ENCODE results near the gene DIPK1A.

DNA sequence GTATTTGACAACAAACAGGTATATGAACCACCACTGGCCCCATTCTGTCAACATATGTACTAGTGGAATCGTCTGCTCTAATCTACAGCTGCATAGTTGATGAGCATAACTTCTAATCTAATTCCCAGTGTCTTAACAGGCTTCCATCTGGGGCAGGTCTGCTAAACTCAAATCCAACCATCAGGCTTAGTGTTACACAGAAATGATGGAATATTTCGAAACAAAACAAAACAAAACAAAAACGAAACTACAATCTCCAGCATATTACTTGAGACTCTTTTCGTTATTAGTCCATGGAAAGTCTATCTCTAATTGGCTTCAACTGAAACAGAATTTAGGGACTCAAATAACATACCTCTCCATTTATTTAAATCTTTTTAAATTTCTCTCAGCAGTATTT is 37.6 kb downstream of the DIPK1A start:
- TF ChIP-seq, protein P1, sequence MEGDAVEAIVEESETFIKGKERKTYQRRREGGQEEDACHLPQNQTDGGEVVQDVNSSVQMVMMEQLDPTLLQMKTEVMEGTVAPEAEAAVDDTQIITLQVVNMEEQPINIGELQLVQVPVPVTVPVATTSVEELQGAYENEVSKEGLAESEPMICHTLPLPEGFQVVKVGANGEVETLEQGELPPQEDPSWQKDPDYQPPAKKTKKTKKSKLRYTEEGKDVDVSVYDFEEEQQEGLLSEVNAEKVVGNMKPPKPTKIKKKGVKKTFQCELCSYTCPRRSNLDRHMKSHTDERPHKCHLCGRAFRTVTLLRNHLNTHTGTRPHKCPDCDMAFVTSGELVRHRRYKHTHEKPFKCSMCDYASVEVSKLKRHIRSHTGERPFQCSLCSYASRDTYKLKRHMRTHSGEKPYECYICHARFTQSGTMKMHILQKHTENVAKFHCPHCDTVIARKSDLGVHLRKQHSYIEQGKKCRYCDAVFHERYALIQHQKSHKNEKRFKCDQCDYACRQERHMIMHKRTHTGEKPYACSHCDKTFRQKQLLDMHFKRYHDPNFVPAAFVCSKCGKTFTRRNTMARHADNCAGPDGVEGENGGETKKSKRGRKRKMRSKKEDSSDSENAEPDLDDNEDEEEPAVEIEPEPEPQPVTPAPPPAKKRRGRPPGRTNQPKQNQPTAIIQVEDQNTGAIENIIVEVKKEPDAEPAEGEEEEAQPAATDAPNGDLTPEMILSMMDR (IDR thresholded peaks at IDR 0.05), result no peak
- no peak for TF ChIP-seq EP300 (IDR thresholded peaks at IDR 0.05)
